Measurements from ENCODE around the gene FLYWCH2.
"Not testable (repeated sequence)": the region's sequence is repeated elsewhere in the genome, so short reads cannot be mapped to it uniquely, and the experiment has no call there.

The FLYWCH2 gene

GRCh38 chr16:2911638-2912329 is 28.8 kb downstream of the FLYWCH2 start, which contains the start of gene FLYWCH1:
TSS of gene FLYWCH1 (plus strand) at chr16:2911931. CDS start at chr16:2929686, 17,755 bp downstream.
- peak; percentile 88 for DNase-seq

GRCh38 chr16:2912330-2913199 is 29.6 kb downstream of the FLYWCH2 start:
- peak; percentile 69 for DNase-seq

- DNase-seq: no peak
These were observed 30.6 kb downstream of the FLYWCH2 start for GRCh38 chr16:2913603-2914002.

GRCh38 chr16:2914233-2914632 is 31.2 kb downstream of the FLYWCH2 start:
- no peak for DNase-seq

GRCh38 chr16:2915196-2915929 is 32.3 kb downstream of the FLYWCH2 start:
- no peak for DNase-seq

- DNase-seq: peak; percentile 59
These were observed 36.7 kb downstream of the FLYWCH2 start for GRCh38 chr16:2919511-2920255.

GRCh38 chr16:2923481-2923880 is 40.5 kb downstream of the FLYWCH2 start:
- DNase-seq: no peak

- no peak for DNase-seq
These were observed 42.1 kb downstream of the FLYWCH2 start for GRCh38 chr16:2924901-2925755.

GRCh38 chr16:2925951-2926649 is 43.1 kb downstream of the FLYWCH2 start:
- no peak for DNase-seq

- no peak for DNase-seq
These were observed 43.6 kb downstream of the FLYWCH2 start for GRCh38 chr16:2926650-2926999.

GRCh38 chr16:2927010-2927646 is 44.1 kb downstream of the FLYWCH2 start:
- DNase-seq: peak; percentile 68

GRCh38 chr16:2928151-2928550 is 45.1 kb downstream of the FLYWCH2 start:
- not testable (repeated sequence) for DNase-seq

GRCh38 chr16:2928796-2929195 is 45.8 kb downstream of the FLYWCH2 start:
- no peak for DNase-seq

- no peak for DNase-seq
These were observed 46.7 kb downstream of the FLYWCH2 start for GRCh38 chr16:2929693-2930092.

- DNase-seq: no peak
These were observed 47.2 kb downstream of the FLYWCH2 start for GRCh38 chr16:2930236-2930635.

- DNase-seq: not testable (repeated sequence)
These were observed 48.4 kb downstream of the FLYWCH2 start for GRCh38 chr16:2931231-2931914.

GRCh38 chr16:2933136-2933535 is 50.1 kb downstream of the FLYWCH2 start:
- no peak for DNase-seq

- DNase-seq: no peak
These were observed 50.7 kb downstream of the FLYWCH2 start for GRCh38 chr16:2933701-2934100.

- DNase-seq: no peak
These were observed 51.4 kb downstream of the FLYWCH2 start for GRCh38 chr16:2934450-2934849.

Data from right kidney (tissue), 1 donor.